GM19395 (cell line): ENCODE measurements around the gene CLEC12A.

Experiments used
- ATAC-seq: cut with Tn5 transposase; IDR thresholded peaks from one replicate; pipeline ENCODE4 v1.9.1; 2021; ENCODE audit warnings: mild to moderate bottlenecking, moderate library complexity; ENCODE audit not compliant: unreplicated experiment

Gene CLEC12A

GRCh38 chr12:10031771-10032175 is 60.6 kb downstream of the CLEC12A start:
- no peak for ATAC-seq

DNA sequence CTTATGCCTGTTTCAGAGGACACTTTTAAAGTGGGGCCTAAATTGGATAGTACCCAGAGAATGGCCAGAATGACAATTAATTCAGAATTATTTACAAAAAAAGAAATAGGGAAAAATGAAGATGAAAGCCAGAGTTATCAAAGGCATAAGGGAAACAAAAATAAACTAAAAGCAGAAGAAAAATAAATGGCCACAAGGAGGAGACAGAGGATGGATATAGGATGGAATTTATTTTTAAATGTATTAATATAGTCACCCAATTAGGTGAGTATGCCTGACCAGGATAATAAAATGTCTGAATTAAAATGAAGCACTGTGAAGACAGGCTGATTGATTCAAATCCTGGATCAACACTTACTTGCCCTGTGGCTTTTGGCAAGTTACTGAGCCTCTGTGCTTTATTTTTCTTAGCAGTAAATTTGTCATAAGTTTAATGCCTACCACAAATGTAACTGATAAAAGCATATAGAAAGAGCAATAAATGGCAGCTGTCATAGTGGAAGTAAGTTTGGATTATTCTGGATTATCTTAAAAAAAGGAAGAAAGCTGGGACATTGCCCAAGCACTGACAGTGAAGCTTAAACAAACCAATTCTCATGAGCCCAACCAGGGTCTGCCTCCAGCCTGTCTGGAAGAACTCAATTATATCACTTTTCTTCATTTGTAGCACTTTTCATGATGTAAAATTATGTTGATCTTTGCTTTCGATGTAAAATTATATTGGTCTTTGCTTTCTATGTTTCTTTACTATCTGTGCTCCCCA is 62.8 kb downstream of the CLEC12A start:
- no peak for ATAC-seq
